GM12874 (cell line): ENCODE results near the gene CRB1.

Source experiments
- CTCF ChIP-seq: IDR thresholded peaks from 2 replicates; pipeline ENCODE4 v1.5.1; 2011; ENCODE audit warnings: low read depth, mild to moderate bottlenecking, control low read depth, low read length, moderate library complexity; ENCODE audit not compliant: insufficient read depth

CRB1 gene

GRCh38 chr1:197481101-197481500 is 213.0 kb downstream of the CRB1 start:
- no peak for TF ChIP-seq CTCF

DNA sequence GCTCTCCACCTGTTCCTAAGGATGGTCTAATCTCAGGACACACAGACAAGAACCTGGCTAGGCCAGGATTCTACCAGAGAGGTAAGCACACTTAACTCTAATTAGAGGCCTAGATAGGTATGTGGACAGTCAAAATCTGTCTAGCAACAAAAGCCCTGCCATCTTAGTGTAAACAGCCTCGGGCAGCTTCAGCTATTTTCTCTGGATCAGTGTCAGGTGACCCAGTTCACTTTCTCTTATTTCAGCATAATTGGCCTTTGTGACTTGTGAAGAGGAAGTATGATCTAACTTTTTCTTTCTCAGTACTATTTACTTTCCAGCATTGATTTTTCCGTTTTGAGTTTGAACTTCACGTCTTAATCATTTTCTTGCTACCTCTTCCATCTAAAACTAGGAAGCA is 217.7 kb downstream of the CRB1 start:
- no peak for TF ChIP-seq CTCF

GRCh38 chr1:197486946-197487345 is 218.9 kb downstream of the CRB1 start:
- TF ChIP-seq CTCF: no peak

- TF ChIP-seq CTCF: no peak
These were observed 228.7 kb downstream of the CRB1 start for GRCh38 chr1:197496722-197497121.

DNA sequence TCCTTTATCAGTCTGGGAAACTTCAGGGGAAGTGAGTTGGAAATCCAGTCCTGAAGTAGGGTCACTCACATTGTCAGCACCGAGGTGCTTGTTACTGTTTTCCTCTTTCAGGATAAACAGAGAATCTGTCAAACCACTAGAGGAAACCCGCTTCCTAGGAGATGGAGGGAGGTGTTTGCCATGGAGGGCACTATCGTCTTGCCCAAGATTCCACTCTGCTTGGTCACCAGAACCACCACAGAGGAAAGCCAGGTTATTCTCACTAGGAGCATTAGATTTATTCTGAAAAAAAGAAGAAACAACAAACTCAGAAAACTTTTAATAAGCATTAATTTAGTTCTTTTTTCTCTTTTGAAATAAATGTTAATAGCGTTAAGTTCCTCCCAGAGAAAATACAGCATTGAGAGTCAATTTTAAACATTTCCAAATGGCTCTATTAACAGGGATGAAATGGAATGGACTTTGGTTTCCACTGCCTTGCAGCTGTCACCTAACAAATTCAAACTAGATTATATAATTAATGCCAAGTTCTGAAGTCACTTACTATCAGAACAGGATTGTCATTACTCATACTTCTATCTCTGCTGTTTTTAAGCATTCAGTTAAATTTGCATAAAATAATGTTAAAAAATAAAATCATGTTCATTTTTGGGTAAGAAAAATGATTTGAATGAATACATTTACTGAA is 242.8 kb downstream of the CRB1 start:
- TF ChIP-seq CTCF: no peak

DNA sequence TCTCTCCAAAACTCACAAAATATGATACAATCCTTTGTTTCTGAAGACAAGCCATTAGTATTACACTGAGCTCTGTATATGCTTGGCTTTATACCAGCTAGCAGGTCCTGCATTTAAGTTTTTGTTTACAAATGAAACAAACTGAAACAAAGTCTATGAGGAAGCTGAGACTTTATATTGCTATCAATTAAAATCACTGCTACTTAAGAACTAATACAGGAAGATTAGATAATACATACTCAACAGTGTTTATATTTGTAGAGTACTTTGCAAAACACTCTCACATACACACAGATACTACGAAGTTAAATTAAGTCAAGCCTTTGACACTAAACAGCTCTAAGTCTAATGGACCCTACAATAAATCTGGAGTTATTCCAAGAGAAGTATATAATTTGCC is 247.4 kb downstream of the CRB1 start:
- TF ChIP-seq CTCF: no peak

DNA sequence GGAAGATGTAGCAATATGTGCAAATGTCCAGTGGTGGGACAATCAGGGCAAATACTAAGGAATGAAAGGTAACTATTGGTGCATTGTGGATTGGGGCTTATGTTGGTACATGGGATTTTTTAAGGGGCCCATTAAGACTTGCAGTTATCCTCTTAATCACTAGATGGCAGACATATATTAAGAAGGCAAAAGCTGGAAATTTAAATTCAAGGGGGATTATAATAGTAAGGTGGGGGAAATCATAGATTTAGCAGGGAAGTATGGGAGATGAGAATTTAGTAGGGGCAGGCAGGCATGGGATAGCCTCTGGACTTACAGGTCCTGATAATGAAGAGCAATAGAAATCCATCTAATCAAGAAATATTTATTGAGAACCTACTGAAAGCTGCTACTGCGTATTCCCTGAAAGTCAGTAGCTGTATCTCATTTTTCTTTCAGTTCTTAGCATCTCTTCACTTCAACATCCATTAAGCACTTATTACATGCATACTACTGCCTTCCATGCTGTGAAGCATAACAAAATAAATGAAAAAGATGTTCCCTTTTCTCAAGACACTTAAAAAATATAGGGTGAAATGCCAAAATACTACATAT is 251.8 kb downstream of the CRB1 start:
- TF ChIP-seq CTCF: peak; percentile 13; the same call in 1 of the 2 replicates
